Ishikawa (cell line): ENCODE results near the gene COG4.

Experiments
- CEBPB ChIP-seq: IDR thresholded peaks from 2 replicates; pipeline ENCODE4 v1.6.1; 2012
- CREB1 ChIP-seq: IDR thresholded peaks from 2 replicates; pipeline ENCODE4 v1.6.1; 2012; ENCODE audit warnings: low read depth
- EP300 ChIP-seq: IDR thresholded peaks from 2 replicates; pipeline ENCODE4 v1.6.1; 2012; ENCODE audit warnings: borderline replicate concordance
- NFIC ChIP-seq: IDR thresholded peaks from 2 replicates; pipeline ENCODE4 v1.6.1; 2012
- RAD21 ChIP-seq: IDR thresholded peaks from 2 replicates; pipeline ENCODE4 v1.6.1; 2012; ENCODE audit warnings: low read depth
- REST ChIP-seq: IDR thresholded peaks from 2 replicates; pipeline ENCODE4 v1.6.1; 2012; ENCODE audit warnings: low read depth, mild to moderate bottlenecking
- TAF1 ChIP-seq: IDR thresholded peaks from 2 replicates; pipeline ENCODE4 v1.6.1; 2012; ENCODE audit warnings: low read depth, mild to moderate bottlenecking
- YY1 ChIP-seq: IDR thresholded peaks from 2 replicates; pipeline ENCODE4 v1.6.1; 2012; ENCODE audit warnings: low read depth

- TF ChIP-seq TAF1 (no peak), EP300 (no peak), REST (no peak), RAD21 (no peak), NFIC (no peak), CEBPB (0 out of 2 replicates have a peak, but pooled peaks have one; percentile 14), YY1 (0 out of 2 replicates have a peak, but pooled peaks have one; percentile 34), CREB1 (0 out of 2 replicates have a peak, but pooled peaks have one; percentile 1)
Observed at GRCh38 chr16:70453892-70454221, 69.5 kb downstream of the COG4 start.
